Activated T-cell treated with anti-CD3 and anti-CD28 coated beads for 4 hours (primary cell): ENCODE data around the gene KRTAP12-1.

Experiments
- DNase-seq: peaks from one replicate; pipeline ENCODE4 v3.0.0-alpha.2; 2020

KRTAP12-1 gene

DNA sequence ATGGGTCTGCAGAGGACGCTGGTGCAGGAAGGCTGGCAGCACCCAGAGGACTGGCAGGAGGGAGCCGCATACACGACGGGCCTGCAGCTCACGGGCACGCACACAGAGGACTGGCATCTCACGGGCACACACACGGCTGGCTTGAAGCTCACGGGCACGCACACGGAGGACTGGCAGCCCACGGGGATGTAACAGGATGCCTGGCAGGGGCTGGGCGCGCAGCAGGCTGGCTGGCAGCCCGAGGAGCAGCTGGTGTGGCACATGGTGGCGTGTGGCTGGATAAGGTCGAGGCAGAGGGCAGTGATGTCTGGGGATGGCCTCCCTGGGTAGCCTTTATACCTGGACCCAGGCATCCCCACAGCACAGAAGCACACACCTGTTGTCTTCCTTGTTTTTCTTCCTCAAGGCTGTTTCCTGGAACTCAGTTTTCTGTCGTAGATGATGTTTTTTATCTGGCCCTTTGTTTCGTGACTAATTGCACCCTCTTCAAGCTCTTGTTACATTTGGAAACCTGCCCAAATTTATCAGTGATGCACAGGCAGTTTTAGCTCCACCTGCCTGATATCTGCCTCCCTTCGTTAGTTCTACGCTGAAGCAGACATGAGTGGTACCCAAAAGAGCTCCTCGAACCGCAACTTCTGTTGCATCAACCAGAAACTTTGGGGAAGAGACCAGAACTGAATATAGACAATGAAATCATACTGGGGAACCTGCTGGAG is at the start of gene KRTAP12-1:
KRTAP12-1 (minus strand) TSS at position 303 of the 719 bp plus-strand sequence; CDS start at position 263, 40 bp downstream.
- no peak for DNase-seq

DNA sequence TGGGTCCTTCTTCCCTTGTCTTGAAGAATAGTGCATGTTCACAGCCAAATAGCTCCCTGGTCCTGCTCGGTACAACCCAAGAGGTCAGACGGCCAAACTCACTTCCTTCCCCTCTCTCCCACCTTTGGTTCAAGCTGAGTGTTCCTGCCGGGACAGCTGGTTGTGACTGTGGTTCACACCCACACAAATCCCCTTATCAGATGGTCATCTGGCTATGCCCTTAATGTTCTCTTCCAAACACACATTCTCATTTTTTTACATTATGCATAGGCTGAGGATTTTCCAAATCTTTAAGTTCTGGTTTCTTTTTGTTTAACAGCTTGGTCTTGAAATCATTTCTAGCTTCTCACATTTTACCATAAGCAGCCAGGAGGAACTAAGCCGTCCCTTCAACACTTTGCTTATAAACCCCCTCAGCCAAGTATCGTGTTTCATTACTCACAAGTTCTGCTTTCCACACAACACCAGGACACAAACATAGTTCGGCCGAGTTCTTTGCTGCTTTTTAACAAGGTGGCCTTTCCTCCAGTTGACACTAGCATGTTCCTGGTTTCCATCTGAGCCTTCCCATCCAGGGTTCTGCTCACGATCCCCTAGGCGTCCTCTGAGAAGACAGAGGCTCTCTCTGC is 49.1 kb upstream of the KRTAP12-1 start:
- DNase-seq = no peak

GRCh38 chr21:44730028-44730395 is 48.0 kb upstream of the KRTAP12-1 start:
- DNase-seq = no peak

- DNase-seq = no peak
Measured at GRCh38 chr21:44729336-44730027, 47.5 kb upstream of the KRTAP12-1 start.

- no peak for DNase-seq
Measured at GRCh38 chr21:44728716-44729115, 46.8 kb upstream of the KRTAP12-1 start.

GRCh38 chr21:44727757-44728156 is 45.8 kb upstream of the KRTAP12-1 start:
- no peak for DNase-seq

GRCh38 chr21:44727321-44727720 is 45.4 kb upstream of the KRTAP12-1 start:
- no peak for DNase-seq

- no peak for DNase-seq
Measured at GRCh38 chr21:44726826-44727225, 44.9 kb upstream of the KRTAP12-1 start.

GRCh38 chr21:44724926-44725325 is 43.0 kb upstream of the KRTAP12-1 start:
- no peak for DNase-seq

DNA sequence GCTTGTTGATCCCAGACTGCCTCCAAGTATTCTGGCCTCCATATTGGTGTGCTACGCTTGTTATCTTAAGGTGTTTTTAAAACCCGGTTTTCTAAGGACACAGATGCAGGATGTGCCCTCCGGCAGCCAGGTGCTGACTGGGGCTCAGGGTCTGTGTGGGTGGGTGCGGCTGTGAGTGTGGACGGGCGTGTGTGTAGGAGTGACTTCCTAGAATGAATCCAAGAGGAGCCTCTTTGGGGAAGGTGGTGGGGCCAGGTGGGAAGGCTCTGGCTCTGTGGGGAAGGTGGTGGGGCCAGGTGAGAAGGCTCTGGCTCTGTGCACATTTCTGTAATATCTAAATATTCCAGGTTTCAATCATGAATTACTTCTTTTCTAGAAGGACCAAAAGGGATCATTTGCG is 42.2 kb upstream of the KRTAP12-1 start:
- no peak for DNase-seq

- no peak for DNase-seq
Measured at GRCh38 chr21:44723177-44724131, 41.5 kb upstream of the KRTAP12-1 start.

DNA sequence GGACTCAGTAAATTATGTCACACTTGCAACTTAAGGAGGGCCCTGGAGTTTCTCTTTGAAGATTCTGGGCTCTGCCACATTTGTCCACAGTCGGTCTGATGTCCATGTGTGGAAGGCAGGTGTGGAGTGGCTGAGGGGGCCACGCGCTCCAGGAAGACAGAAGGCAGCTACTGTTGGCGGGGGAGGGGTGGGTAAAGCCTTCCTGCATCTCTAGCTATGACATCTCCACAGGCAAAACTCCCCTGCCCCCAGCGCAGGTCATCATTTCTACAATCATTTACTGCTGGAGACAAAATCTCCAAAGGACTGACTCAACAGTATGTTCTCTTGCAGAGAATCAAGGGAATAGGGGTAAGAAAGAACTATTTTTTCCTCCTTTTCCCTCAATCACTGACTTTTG is 40.8 kb upstream of the KRTAP12-1 start:
- no peak for DNase-seq

GRCh38 chr21:44720170-44720569 is 38.2 kb upstream of the KRTAP12-1 start:
- DNase-seq = no peak

DNA sequence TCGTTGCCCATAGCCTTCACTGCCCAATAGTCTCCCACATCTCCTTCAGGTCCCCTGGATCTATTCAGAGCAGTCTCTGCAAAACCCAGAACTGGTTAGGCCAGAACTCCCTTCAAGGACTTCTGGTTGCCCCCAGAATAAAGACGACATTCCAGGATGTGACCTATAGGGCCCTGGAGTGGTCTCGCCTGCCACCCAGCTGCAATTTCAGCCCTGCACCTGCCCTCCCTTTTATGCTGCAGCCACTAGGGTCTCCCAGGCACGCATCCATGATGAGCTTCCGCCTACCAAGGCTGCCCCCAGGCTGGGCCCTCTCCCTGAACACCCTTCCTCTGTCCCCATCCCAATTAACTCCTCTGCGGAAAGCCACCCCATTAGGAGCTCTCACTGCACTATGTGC is 36.6 kb upstream of the KRTAP12-1 start:
- no peak for DNase-seq

DNA sequence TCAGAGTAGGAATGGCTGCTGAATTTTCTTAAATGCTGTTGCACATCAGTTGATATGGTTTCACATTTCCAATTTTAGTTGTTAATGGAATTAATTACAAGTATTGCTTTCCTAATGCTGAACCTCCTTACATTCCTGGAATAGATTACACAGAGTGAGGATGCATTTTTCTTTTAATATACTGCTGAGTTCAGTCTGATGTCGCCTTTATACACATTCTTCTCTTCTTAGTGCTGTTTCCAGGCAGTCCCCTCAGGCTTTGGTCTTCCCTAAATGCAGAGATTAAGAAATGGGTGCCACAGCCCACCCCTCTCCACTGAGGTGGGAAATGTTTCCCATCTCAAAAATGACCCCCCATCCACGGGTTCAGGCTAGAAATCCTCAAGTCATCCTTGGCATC is 36.1 kb upstream of the KRTAP12-1 start:
- DNase-seq = no peak

DNA sequence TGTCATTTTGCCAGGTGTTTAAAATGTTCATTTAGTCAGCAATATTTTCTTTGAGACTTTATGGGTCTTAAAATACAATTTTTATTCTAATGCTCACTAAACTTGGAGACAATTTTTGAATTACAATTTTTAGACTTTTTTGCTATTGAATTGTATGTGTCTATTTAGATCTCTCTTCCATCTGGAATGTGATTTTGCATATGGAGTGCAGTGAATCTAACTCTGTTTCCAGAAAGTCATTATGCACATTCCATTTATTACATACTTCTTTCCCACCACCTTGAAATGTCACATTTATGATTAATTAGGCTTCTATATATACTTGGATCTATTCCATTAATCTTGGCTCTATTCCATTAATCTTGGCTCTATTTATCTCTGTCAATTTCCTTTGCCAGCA is 35.0 kb upstream of the KRTAP12-1 start:
- no peak for DNase-seq

- no peak for DNase-seq
Measured at GRCh38 chr21:44714905-44715304, 32.9 kb upstream of the KRTAP12-1 start.

DNA sequence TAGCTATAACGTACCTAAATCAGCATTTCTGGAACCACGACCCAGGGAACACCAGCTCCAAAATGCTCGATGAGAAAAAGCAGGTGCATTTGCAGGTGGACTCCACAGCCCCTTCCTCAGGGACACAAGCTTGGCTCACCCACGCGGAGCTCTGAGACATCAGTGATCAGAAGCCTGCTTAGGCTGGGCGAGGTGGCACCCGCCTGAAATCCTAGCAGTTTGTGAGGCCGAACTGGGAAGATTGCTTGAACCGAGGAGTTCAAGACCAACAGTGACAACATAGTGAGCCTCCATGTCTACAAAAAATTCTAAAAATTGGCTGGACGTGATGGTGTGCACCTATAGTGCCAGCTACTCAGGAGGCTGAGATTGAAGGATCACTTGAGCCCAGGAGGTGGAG is 31.9 kb upstream of the KRTAP12-1 start:
- no peak for DNase-seq

DNA sequence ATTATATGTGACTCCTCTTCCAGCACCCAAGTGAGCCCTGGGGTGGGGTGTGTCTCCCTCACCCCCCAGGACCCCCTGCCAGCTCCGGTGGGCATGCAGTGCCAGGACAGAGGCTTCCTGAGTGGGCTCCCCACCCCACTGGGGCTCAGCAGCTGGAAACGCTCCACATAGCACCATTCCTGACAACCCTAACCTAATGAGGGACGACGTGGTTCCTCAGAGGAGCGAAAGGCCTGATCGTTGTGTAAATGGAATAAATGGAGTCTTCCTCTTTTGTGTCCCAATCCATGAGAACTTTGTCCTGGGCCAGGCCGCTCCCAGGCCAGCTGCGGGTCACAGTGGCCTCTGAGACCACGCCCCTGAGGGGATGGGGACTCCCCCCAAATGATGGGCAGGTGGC is 31.2 kb upstream of the KRTAP12-1 start:
- DNase-seq = no peak

DNA sequence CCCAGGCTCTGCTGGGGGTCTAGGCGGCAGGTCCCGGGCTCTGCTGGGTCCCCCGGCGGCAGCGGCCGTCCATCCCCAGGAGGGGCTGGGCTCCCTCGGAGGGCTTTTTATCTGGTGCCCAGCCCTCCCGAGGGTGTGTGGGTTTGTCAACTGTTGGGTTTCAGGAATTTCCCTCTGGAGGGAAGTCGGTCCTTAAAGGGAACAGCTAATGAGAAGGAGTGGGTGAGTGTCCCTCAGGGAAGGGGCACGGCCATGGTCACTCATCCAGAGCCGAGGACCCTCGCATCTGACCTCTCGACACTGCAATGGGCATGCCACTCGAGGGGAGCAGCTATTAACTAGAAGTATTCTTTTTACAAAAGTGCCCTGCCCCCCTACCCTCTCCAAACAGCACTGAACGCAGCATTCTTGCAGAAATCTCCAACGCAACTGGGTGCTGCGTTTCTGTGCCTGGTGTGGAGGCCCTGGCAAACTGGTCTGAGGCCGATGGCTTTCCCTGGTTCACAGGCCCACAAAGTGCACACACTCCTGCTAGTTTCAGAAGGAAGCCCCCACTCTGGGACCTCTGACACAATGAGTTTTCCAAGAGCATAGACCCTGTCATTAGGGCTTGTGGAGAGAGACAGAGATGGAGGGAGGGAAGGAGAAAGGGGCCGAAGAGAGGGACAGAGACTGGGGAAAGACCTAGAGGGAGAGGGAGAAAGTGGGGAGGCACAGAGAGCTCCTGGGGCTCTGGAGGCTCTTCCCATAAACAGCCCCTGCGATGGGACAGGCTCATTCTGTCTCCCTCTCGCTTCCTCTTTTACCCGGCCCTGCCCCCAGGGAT is 30.5 kb upstream of the KRTAP12-1 start:
- no peak for DNase-seq

- DNase-seq = no peak
Measured at GRCh38 chr21:44711327-44712202, 29.6 kb upstream of the KRTAP12-1 start, which contains the start of gene TSPEAR. TSPEAR (minus strand) TSS chr21:44711572; CDS start chr21:44711514, 58 bp downstream.
